ENCODE results near the gene OCEL1. TPM values are rescaled to one million over a fixed set of nuclear protein-coding genes. Genes with fewer than 3 reads are reported as not detected.

OCEL1 gene
- total and polyA plus RNA-seq, 2 of the 13 experiments (the other 11 are each of a cell fraction or from before 2014, with no cell fraction given): 10.6 to 17.2 TPM

DNA sequence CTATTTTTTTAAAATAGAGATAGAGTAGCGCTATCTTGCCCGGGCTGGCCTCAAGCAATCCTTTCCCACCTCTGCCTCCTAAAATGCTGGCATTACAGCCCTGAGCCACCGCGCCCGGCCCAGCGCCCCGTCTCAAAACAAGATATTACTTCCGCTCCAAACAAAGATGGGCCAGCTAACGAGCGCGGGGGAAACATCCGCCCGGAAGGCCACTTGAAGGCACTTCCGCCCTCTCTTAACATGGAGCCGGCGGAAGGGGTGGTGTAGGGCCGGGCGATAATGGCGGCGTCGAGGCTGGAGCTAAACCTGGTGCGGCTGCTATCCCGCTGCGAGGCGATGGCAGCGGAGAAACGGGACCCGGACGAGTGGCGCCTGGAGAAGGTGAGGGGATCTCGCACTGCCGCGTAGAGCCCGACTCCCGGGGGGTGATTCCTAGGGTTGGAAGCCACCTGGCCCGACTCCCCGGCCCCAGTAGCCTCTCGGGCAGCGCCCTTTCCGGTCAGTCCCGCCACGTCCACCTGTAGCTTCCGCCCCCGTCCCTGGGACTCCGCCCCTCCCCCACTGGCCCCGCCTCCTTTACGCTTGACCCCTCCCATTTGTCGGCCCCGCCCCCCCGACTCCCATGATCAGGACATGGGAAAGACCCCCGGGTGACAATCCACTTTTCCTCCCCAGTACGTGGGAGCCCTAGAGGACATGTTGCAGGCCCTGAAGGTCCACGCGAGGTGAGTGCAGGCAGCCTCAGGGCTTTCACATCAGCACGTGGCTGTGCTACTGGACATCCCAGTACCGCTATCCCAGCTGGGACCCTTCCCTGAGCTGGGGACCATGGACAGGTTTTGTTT is 10.7 kb upstream of the OCEL1 start, which contains the start of gene USE1 (continued):
- TF ChIP-seq, protein P1, sequence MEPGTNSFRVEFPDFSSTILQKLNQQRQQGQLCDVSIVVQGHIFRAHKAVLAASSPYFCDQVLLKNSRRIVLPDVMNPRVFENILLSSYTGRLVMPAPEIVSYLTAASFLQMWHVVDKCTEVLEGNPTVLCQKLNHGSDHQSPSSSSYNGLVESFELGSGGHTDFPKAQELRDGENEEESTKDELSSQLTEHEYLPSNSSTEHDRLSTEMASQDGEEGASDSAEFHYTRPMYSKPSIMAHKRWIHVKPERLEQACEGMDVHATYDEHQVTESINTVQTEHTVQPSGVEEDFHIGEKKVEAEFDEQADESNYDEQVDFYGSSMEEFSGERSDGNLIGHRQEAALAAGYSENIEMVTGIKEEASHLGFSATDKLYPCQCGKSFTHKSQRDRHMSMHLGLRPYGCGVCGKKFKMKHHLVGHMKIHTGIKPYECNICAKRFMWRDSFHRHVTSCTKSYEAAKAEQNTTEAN (CRISPR knock-in tag; conservative IDR thresholded peaks at IDR 0.05): no peak; the same call in 1 of the 2 replicates
- TF ChIP-seq, protein P2, sequence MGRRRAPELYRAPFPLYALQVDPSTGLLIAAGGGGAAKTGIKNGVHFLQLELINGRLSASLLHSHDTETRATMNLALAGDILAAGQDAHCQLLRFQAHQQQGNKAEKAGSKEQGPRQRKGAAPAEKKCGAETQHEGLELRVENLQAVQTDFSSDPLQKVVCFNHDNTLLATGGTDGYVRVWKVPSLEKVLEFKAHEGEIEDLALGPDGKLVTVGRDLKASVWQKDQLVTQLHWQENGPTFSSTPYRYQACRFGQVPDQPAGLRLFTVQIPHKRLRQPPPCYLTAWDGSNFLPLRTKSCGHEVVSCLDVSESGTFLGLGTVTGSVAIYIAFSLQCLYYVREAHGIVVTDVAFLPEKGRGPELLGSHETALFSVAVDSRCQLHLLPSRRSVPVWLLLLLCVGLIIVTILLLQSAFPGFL (CRISPR knock-in tag; IDR thresholded peaks at IDR 0.05): no peak
- TF ChIP-seq, protein P3, sequence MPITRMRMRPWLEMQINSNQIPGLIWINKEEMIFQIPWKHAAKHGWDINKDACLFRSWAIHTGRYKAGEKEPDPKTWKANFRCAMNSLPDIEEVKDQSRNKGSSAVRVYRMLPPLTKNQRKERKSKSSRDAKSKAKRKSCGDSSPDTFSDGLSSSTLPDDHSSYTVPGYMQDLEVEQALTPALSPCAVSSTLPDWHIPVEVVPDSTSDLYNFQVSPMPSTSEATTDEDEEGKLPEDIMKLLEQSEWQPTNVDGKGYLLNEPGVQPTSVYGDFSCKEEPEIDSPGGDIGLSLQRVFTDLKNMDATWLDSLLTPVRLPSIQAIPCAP (CRISPR knock-in tag; IDR thresholded peaks at IDR 0.05; ENCODE audit: low read depth): no peak
- TF ChIP-seq ZSCAN31 (CRISPR knock-in tag; IDR thresholded peaks at IDR 0.05; ENCODE audit: low read depth): no peak; the same call in 1 of the 2 replicates
- TF ChIP-seq, protein P4, sequence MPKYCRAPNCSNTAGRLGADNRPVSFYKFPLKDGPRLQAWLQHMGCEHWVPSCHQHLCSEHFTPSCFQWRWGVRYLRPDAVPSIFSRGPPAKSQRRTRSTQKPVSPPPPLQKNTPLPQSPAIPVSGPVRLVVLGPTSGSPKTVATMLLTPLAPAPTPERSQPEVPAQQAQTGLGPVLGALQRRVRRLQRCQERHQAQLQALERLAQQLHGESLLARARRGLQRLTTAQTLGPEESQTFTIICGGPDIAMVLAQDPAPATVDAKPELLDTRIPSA (CRISPR knock-in tag; IDR thresholded peaks at IDR 0.05; ENCODE audit: borderline replicate concordance): no peak
- TF ChIP-seq TFDP1 (CRISPR knock-in tag; IDR thresholded peaks at IDR 0.05; ENCODE audit: borderline replicate concordance): peak; percentile 63; the same call in 1 of the 2 replicates
- peak; percentile 73; the same call in 1 of the 2 replicates for TF ChIP-seq KMT2A (CRISPR knock-in tag; IDR thresholded peaks at IDR 0.05)
- peak; percentile 97 for TF ChIP-seq RBFOX2 (IDR thresholded peaks at IDR 0.05; ENCODE audit: low read depth, low read length)
- no peak for TF ChIP-seq ZNF253 (CRISPR knock-in tag; IDR thresholded peaks at IDR 0.05; ENCODE audit: borderline replicate concordance)
- TF ChIP-seq ZNF781 (CRISPR knock-in tag; IDR thresholded peaks at IDR 0.05; ENCODE audit: borderline replicate concordance, not compliant biosample characterization): no peak
- peak; percentile 74 for TF ChIP-seq POGZ (CRISPR knock-in tag; IDR thresholded peaks at IDR 0.05)
- TF ChIP-seq KDM4B (CRISPR knock-in tag; IDR thresholded peaks at IDR 0.05): no peak; the same call in 1 of the 2 replicates
- TF ChIP-seq ZNF564 (CRISPR knock-in tag; IDR thresholded peaks at IDR 0.05): peak; percentile 75; the same call in 1 of the 2 replicates
- TF ChIP-seq ZNF142 (CRISPR knock-in tag; IDR thresholded peaks at IDR 0.05): no peak; the same call in 1 of the 2 replicates
- no peak; the same call in 1 of the 2 replicates for TF ChIP-seq ZNF232 (CRISPR knock-in tag; IDR thresholded peaks at IDR 0.05; ENCODE audit: borderline replicate concordance)
- TF ChIP-seq ARNTL (CRISPR knock-in tag; IDR thresholded peaks at IDR 0.05): no peak

Measured in HepG2 (cell line).